Activated CD8-positive, alpha-beta T cell treated with anti-CD3 and anti-CD28 coated beads, Interleukin-2, amount 10 ng/mL, durations not matched to agents 7 days and 5 days (primary cell): ENCODE results near the gene MROH9. TPM values are rescaled to one million over a fixed set of nuclear protein-coding genes. Genes with fewer than 3 reads are reported as not detected.

Experiments used
- ATAC-seq: fragments of 150-1000 bp; cut with Tn5 transposase; one replicate; pipeline ENCODE4 v1.10.0; 2021; ENCODE audit warnings: moderate library complexity
- CTCF ChIA-PET: fragments of 350-600 bp; sonication (Branson Sonifier 250); formaldehyde crosslinking; loops from one replicate; lab custom pipeline; 2021; ENCODE audit warnings: antibody characterized with exemption; lab: Charles Lee
- POLR2A ChIA-PET: fragments of 350-600 bp; sonication (Branson Sonifier 250); formaldehyde crosslinking; loops from one replicate; lab custom pipeline; 2021; ENCODE audit warnings: antibody characterized with exemption; lab: Charles Lee
- DNase-seq: peaks from one replicate; pipeline ENCODE4 v3.0.0-alpha.2; 2020
- H3K27ac Mint-ChIP-seq: one replicate; pipeline ENCODE4 v1.8.0; 2021; ENCODE audit warnings: mild to moderate bottlenecking, mixed read lengths
- H3K27me3 Mint-ChIP-seq: one replicate; pipeline ENCODE4 v1.8.0; 2021; ENCODE audit warnings: low read depth, mixed read lengths
- H3K36me3 Mint-ChIP-seq: one replicate; pipeline ENCODE4 v1.8.0; 2021; ENCODE audit warnings: low read depth, mixed read lengths
- H3K4me1 Mint-ChIP-seq: one replicate; pipeline ENCODE4 v1.8.0; 2021; ENCODE audit warnings: low read depth, mixed read lengths
- H3K4me3 Mint-ChIP-seq: one replicate; pipeline ENCODE4 v1.8.0; 2021; ENCODE audit warnings: mild to moderate bottlenecking, mixed read lengths
- H3K9me3 Mint-ChIP-seq: one replicate; pipeline ENCODE4 v1.8.0; 2022; ENCODE audit warnings: mixed read lengths; ENCODE audit not compliant: insufficient read depth
- total RNA-seq, 2 experiments: library from RNA; stranded (reverse); gene quantifications; one replicate each; pipeline ENCODE4 v1.2.3, GENCODE V29; 2021

Gene MROH9
- total RNA-seq, 2 experiments from 2014 or later = not detected

GRCh38 chr1:171084870-171085269 lies 149.5 kb downstream of the MROH9 start:
- no peak overlapping the region for H3K4me3 Mint-ChIP-seq

GRCh38 chr1:171087896-171088295 lies 152.6 kb downstream of the MROH9 start:
- ATAC-seq (no peak), DNase-seq (no peak)
- no peaks in the 10 kb centered on the region for H3K9me3 Mint-ChIP-seq
- CTCF ChIA-PET = no interaction called here
- no peaks in the 10 kb centered on the region for H3K4me1 Mint-ChIP-seq
- H3K36me3 Mint-ChIP-seq = no peaks in the 10 kb centered on the region
- no peak overlapping the region for H3K4me3 Mint-ChIP-seq
- no peak overlapping the region for H3K27ac Mint-ChIP-seq
- POLR2A ChIA-PET = no interaction called here
- no peaks in the 10 kb centered on the region for H3K27me3 Mint-ChIP-seq

More at GRCh38 chr1:171084870-171085269, 149.5 kb downstream of the MROH9 start:
- CTCF ChIA-PET = no interaction called here
- no peaks in the 10 kb centered on the region for H3K36me3 Mint-ChIP-seq
- H3K27ac Mint-ChIP-seq = no peak overlapping the region
- DNase-seq (no peak), ATAC-seq (no peak)
- POLR2A ChIA-PET = no interaction called here
- no peaks in the 10 kb centered on the region for H3K4me1 Mint-ChIP-seq
- no peaks in the 10 kb centered on the region for H3K27me3 Mint-ChIP-seq
- no peaks in the 10 kb centered on the region for H3K9me3 Mint-ChIP-seq

- Mint-ChIP-seq H3K27ac (no peak within 1 kb of the TSS), H3K4me1 (no peaks in the 10 kb centered on the region), H3K36me3 (no peaks in the 10 kb centered on the region), H3K27me3 (no peaks in the 10 kb centered on the region), H3K9me3 (no peaks in the 10 kb centered on the region), H3K4me3 (no peak within 1 kb of the TSS)
- ATAC-seq (no peak), DNase-seq (no peak)
- CTCF ChIA-PET = interaction anchor here (1.2 kb wide), 1 partner anchor 9 kb away, joined by 3 read pairs; no protein-coding TSS in a partner anchor
- POLR2A ChIA-PET = no interaction called here
These were observed 155.3 kb downstream of the MROH9 start, which contains the start of gene FMO3 for GRCh38 chr1:171090604-171091003. Gene FMO3 (plus strand): TSS chr1:171090905. CDS start chr1:171092659, 1,754 bp downstream.

- Mint-ChIP-seq H3K4me3 (no peak overlapping the region), H3K9me3 (no peaks in the 10 kb centered on the region), H3K4me1 (no peaks in the 10 kb centered on the region), H3K27me3 (no peaks in the 10 kb centered on the region), H3K27ac (no peak overlapping the region), H3K36me3 (no peaks in the 10 kb centered on the region)
- no peak for DNase-seq
- POLR2A ChIA-PET = no interaction called here
- CTCF ChIA-PET = no interaction called here
- ATAC-seq = no peak
These were observed 168.5 kb downstream of the MROH9 start for GRCh38 chr1:171103862-171104261.

- Mint-ChIP-seq H3K36me3 (no peaks in the 10 kb centered on the region), H3K27me3 (no peaks in the 10 kb centered on the region), H3K4me3 (no peak overlapping the region), H3K4me1 (no peaks in the 10 kb centered on the region), H3K27ac (no peak overlapping the region), H3K9me3 (no peaks in the 10 kb centered on the region)
- DNase-seq (no peak), ATAC-seq (no peak)
- ChIA-PET POLR2A (no interaction called here), CTCF (no interaction called here)
These were observed 172.1 kb downstream of the MROH9 start for GRCh38 chr1:171107262-171107940.

GRCh38 chr1:171107969-171108368 lies 172.6 kb downstream of the MROH9 start:
- POLR2A ChIA-PET = no interaction called here
- ATAC-seq (no peak), DNase-seq (no peak)
- no peak overlapping the region for H3K4me3 Mint-ChIP-seq
- no peaks in the 10 kb centered on the region for H3K4me1 Mint-ChIP-seq
- no peaks in the 10 kb centered on the region for H3K36me3 Mint-ChIP-seq
- no peak overlapping the region for H3K27ac Mint-ChIP-seq
- H3K27me3 Mint-ChIP-seq = no peaks in the 10 kb centered on the region
- CTCF ChIA-PET = no interaction called here
- H3K9me3 Mint-ChIP-seq = no peaks in the 10 kb centered on the region

GRCh38 chr1:171109966-171110365 lies 174.6 kb downstream of the MROH9 start:
- DNase-seq (no peak), ATAC-seq (no peak)
- H3K4me1 Mint-ChIP-seq = no peaks in the 10 kb centered on the region
- POLR2A ChIA-PET = no interaction called here
- H3K27ac Mint-ChIP-seq = no peak overlapping the region
- no peaks in the 10 kb centered on the region for H3K9me3 Mint-ChIP-seq
- H3K4me3 Mint-ChIP-seq = no peak overlapping the region
- CTCF ChIA-PET = no interaction called here
- no peaks in the 10 kb centered on the region for H3K36me3 Mint-ChIP-seq
- no peaks in the 10 kb centered on the region for H3K27me3 Mint-ChIP-seq

- H3K4me1 Mint-ChIP-seq = no peaks in the 10 kb centered on the region
- ChIA-PET POLR2A (no interaction called here), CTCF (no interaction called here)
- no peak overlapping the region for H3K4me3 Mint-ChIP-seq
- no peaks in the 10 kb centered on the region for H3K36me3 Mint-ChIP-seq
- no peak overlapping the region for H3K27ac Mint-ChIP-seq
- H3K9me3 Mint-ChIP-seq = no peaks in the 10 kb centered on the region
- no peaks in the 10 kb centered on the region for H3K27me3 Mint-ChIP-seq
- no peak for ATAC-seq
- no peak for DNase-seq
These were observed 175.4 kb downstream of the MROH9 start for GRCh38 chr1:171110621-171111326.

- POLR2A ChIA-PET = no interaction called here
- no peak for ATAC-seq
- no peaks in the 10 kb centered on the region for H3K36me3 Mint-ChIP-seq
- H3K9me3 Mint-ChIP-seq = no peaks in the 10 kb centered on the region
- H3K4me1 Mint-ChIP-seq = no peaks in the 10 kb centered on the region
- CTCF ChIA-PET = no interaction called here
- no peak overlapping the region for H3K27ac Mint-ChIP-seq
- H3K27me3 Mint-ChIP-seq = no peaks in the 10 kb centered on the region
- H3K4me3 Mint-ChIP-seq = no peak overlapping the region
- no peak for DNase-seq
These were observed 176.8 kb downstream of the MROH9 start for GRCh38 chr1:171112119-171112518.

GRCh38 chr1:171113382-171113781 lies 178.0 kb downstream of the MROH9 start:
- no peak for DNase-seq
- POLR2A ChIA-PET = no interaction called here
- H3K4me1 Mint-ChIP-seq = no peaks in the 10 kb centered on the region
- no peak overlapping the region for H3K27ac Mint-ChIP-seq
- H3K27me3 Mint-ChIP-seq = no peaks in the 10 kb centered on the region
- H3K4me3 Mint-ChIP-seq = no peak overlapping the region
- CTCF ChIA-PET = no interaction called here
- H3K9me3 Mint-ChIP-seq = no peaks in the 10 kb centered on the region
- no peak for ATAC-seq
- H3K36me3 Mint-ChIP-seq = no peaks in the 10 kb centered on the region
